ENCODE data around the gene THSD7B.

GRCh38 chr2:137659616-137660015 is 894.3 kb downstream of the THSD7B start:
- no peak for TF ChIP-seq EP300 (IDR thresholded peaks at IDR 0.05)
- TF ChIP-seq CTCF (IDR thresholded peaks at IDR 0.05): peak in 1 of 6 experiments; percentile 33
- no peak for TF ChIP-seq POLR2AphosphoS5 (IDR thresholded peaks at IDR 0.05)

All from upper lobe of left lung (tissue), 4 donors.